DND-41 (cell line): ENCODE data around the gene KLF4.

ENCODE experiments used
- ATAC-seq: fragments of 200-7000 bp; cut with Tn5 transposase; 3 replicates; pipeline ENCODE4 v1.9.1; 2021; ENCODE audit warnings: low read depth; ENCODE audit not compliant: insufficient read depth
- DNase-seq: peaks from one replicate; pipeline ENCODE4 v3.0.0-alpha.2; 2020
- H2AFZ ChIP-seq: 2 replicates; pipeline ENCODE4 v1.6.0; 2012; ENCODE audit warnings: low read depth, low read length
- H3K27ac ChIP-seq: 2 replicates; pipeline ENCODE4 v1.5.1; 2012; ENCODE audit warnings: low read length, inconsistent platforms
- H3K27me3 ChIP-seq: fragments of 200-600 bp; sonication (generic); 2 replicates; pipeline ENCODE4 v1.6.0; 2012; ENCODE audit warnings: low read length, mild to moderate bottlenecking, inconsistent platforms; ENCODE audit not compliant: insufficient read depth, poor library complexity
- H3K36me3 ChIP-seq: 2 replicates; pipeline ENCODE4 v1.5.1; 2012; ENCODE audit warnings: low read length, inconsistent platforms; ENCODE audit not compliant: insufficient read depth
- H3K4me1 ChIP-seq: 2 replicates; pipeline ENCODE4 v1.5.1; 2012; ENCODE audit warnings: mild to moderate bottlenecking, low read length; ENCODE audit not compliant: insufficient read depth
- H3K4me2 ChIP-seq: 2 replicates; pipeline ENCODE4 v1.6.0; 2012; ENCODE audit warnings: mild to moderate bottlenecking, moderate library complexity, low read length, inconsistent platforms; ENCODE audit not compliant: insufficient read depth
- H3K4me3 ChIP-seq, 2 experiments: fragments of 200-600 bp in 1 of 2; shearing (Covaris generic) in 1 of 2; 2 replicates each; pipeline ENCODE4 v1.5.1; 2012 to 2016; ENCODE audit warnings: inconsistent platforms in 2 of 2, low read length in 2 of 2, mild to moderate bottlenecking in 2 of 2, low read depth in 1 of 2, moderate library complexity in 1 of 2
- H3K79me2 ChIP-seq: 2 replicates; pipeline ENCODE4 v1.6.0; 2012; ENCODE audit warnings: low read length, inconsistent platforms; ENCODE audit not compliant: insufficient read depth
- H3K9ac ChIP-seq: 2 replicates; pipeline ENCODE4 v1.6.0; 2012; ENCODE audit warnings: low read depth, mild to moderate bottlenecking, inconsistent platforms, low read length, moderate library complexity
- H3K9me3 ChIP-seq: 2 replicates; pipeline ENCODE4 v1.5.1; 2012; ENCODE audit warnings: low read length, moderate library complexity, mild to moderate bottlenecking, inconsistent platforms; ENCODE audit not compliant: insufficient read depth, severe bottlenecking
- H4K20me1 ChIP-seq: 2 replicates; pipeline ENCODE4 v1.6.0; 2012; ENCODE audit warnings: low read length; ENCODE audit not compliant: insufficient read depth
- EZH2 ChIP-seq: IDR thresholded peaks from 3 replicates; pipeline ENCODE4 v1.6.1; 2012; ENCODE audit warnings: borderline replicate concordance, low read depth, mild to moderate bottlenecking, moderate library complexity, low read length, inconsistent platforms; ENCODE audit not compliant: severe bottlenecking
- TF ChIP-seq, protein P1 (sequence below): IDR thresholded peaks from 2 replicates; pipeline ENCODE4 v1.5.1; 2012; ENCODE audit warnings: borderline replicate concordance, low read length, moderate library complexity, mild to moderate bottlenecking; ENCODE audit not compliant: poor library complexity, severe bottlenecking; ENCODE audit errors: extremely low read depth

KLF4 gene

DNA sequence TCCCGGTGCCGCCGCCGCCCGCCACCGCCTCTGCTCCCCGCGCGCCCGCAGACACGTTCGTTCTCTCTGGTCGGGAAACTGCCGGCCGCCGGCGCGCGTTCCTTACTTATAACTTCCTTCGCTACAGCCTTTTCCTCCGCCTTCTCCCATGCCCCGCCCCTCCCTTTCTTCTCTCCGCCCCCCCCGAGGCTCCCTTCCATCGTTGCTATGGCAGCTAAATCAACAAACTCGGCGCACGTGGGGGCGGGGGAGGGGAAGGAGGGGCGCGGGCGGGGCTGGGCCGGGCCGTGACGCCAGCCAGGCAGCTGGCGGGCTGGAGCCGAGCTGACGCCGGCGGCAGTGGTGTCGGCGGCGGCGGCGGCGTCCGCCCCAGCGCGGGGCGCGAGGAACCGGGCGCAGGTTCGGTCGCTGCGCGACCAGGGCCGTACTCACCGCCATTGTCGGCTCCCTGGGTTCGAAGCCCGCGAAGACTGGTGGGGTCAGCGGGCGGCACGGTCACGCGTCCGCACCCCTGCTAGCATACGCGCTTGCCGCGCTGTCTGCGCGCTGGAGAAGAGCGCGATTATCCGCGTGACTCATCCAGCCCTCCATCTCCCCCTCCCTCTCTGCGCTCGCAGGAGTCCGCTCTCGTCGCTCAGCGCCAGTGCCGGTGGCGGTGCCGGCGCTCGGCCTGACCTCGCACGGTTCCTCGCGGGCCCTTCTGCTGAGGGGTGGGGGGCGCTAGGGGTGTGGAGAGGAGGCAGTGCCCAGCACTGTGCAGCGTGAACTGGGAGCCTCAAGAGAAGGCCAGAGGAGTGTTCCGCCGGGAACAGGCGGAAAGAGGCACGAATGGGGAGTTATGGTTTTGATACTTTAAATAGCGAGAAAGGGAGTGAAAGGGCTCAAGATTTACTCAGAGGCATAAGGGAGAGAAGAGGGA is at the start of gene KLF4:
TSS of gene KLF4 (minus strand) at position 83 of the 919 bp plus-strand sequence. CDS start 597 bp downstream, outside the sequence.
- H3K9ac ChIP-seq = no peak within 1 kb of the TSS
- H3K4me3 ChIP-seq = no peak within 1 kb of the TSS
- DNase-seq (no peak), ATAC-seq (no peak)
- H3K4me2 ChIP-seq = no peak within 1 kb of the TSS
- H3K27ac ChIP-seq = no peak within 1 kb of the TSS
- TF ChIP-seq, protein P1, sequence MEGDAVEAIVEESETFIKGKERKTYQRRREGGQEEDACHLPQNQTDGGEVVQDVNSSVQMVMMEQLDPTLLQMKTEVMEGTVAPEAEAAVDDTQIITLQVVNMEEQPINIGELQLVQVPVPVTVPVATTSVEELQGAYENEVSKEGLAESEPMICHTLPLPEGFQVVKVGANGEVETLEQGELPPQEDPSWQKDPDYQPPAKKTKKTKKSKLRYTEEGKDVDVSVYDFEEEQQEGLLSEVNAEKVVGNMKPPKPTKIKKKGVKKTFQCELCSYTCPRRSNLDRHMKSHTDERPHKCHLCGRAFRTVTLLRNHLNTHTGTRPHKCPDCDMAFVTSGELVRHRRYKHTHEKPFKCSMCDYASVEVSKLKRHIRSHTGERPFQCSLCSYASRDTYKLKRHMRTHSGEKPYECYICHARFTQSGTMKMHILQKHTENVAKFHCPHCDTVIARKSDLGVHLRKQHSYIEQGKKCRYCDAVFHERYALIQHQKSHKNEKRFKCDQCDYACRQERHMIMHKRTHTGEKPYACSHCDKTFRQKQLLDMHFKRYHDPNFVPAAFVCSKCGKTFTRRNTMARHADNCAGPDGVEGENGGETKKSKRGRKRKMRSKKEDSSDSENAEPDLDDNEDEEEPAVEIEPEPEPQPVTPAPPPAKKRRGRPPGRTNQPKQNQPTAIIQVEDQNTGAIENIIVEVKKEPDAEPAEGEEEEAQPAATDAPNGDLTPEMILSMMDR = no peak
- TF ChIP-seq EZH2 = no peak
- H3K27me3 ChIP-seq = no peaks in the 10 kb centered on the region
- H3K79me2 ChIP-seq = no peaks in the 10 kb centered on the region
- H3K9me3 ChIP-seq = no peaks in the 10 kb centered on the region
- no peak within 1 kb of the TSS for H2AFZ ChIP-seq
- H4K20me1 ChIP-seq = no peaks in the 10 kb centered on the region
- no peaks in the 10 kb centered on the region for H3K4me1 ChIP-seq
- no peaks in the 10 kb centered on the region for H3K36me3 ChIP-seq

GRCh38 chr9:107536462-107536861 is 46.9 kb upstream of the KLF4 start:
- Histone ChIP-seq H3K27ac (no peak overlapping the region), H2AFZ (no peak overlapping the region), H3K4me1 (no peaks in the 10 kb centered on the region), H3K9ac (no peak overlapping the region), H3K4me3 (no peak overlapping the region), H4K20me1 (no peaks in the 10 kb centered on the region), H3K36me3 (no peaks in the 10 kb centered on the region), H3K4me2 (no peak overlapping the region), H3K79me2 (no peaks in the 10 kb centered on the region), H3K9me3 (no peaks in the 10 kb centered on the region), H3K27me3 (no peaks in the 10 kb centered on the region)
- no peak for TF ChIP-seq EZH2
- TF ChIP-seq, protein P1 = no peak
- DNase-seq = no peak
- no peak for ATAC-seq

DNA sequence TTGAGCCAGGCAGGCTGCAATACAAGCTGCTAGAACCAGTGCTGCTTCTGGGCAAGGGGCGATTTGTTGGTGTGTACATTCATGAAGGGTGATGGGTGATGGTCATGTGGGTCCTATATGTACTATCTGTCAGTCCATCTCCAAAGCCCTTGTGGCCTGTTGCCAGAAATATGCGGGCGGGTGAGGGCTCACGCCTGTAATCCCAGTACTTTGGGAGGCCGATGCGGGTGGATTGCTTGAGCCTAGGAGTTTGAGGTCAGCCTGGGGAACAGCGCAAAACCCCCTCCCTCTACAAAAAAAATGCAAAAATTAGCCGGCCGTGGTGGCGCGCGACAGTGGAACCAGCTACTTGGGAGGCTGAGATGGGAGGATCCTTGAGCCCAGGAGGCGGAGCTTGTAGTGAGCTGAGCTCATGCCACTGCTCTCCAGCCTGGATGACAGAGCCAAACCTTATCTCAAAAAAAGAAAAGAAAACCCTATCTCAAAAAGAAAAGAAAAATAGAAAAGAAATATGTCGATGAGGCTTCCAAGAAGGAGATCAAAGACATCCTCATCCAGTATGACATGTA is 45.0 kb upstream of the KLF4 start:
- Histone ChIP-seq H3K27ac (no peak overlapping the region), H3K79me2 (no peaks in the 10 kb centered on the region), H3K27me3 (no peaks in the 10 kb centered on the region), H3K4me1 (no peaks in the 10 kb centered on the region), H3K4me3 (no peak overlapping the region), H3K4me2 (no peak overlapping the region), H2AFZ (no peak overlapping the region), H3K9ac (no peak overlapping the region), H4K20me1 (no peaks in the 10 kb centered on the region), H3K9me3 (no peaks in the 10 kb centered on the region), H3K36me3 (no peaks in the 10 kb centered on the region)
- ATAC-seq (no peak), DNase-seq (no peak)
- TF ChIP-seq EZH2 = no peak
- TF ChIP-seq, protein P1 = no peak
